HEK293 (cell line): Measurements from ENCODE around the gene BTBD6.

Experiments
- CTCF ChIP-seq: fragments of 450-650 bp; formaldehyde crosslinking; IDR thresholded peaks from 2 replicates; pipeline ENCODE4 v1.5.1; 2016; ENCODE audit warnings: missing biosample characterization, missing genetic modification characterization
- KLF1 ChIP-seq: fragments of 450-650 bp; formaldehyde crosslinking; IDR thresholded peaks from 2 replicates; pipeline ENCODE4 v1.5.1; 2016; ENCODE audit warnings: missing biosample characterization, missing genetic modification characterization
- PBX3 ChIP-seq: sonication (generic); formaldehyde crosslinking; IDR thresholded peaks from 2 replicates; pipeline ENCODE4 v1.8.1; 2022; ENCODE audit warnings: mild to moderate bottlenecking, moderate library complexity, missing genetic modification reagents
- ZBTB7A ChIP-seq: fragments of 450-650 bp; formaldehyde crosslinking; IDR thresholded peaks from 2 replicates; pipeline ENCODE4 v1.5.1; 2016; ENCODE audit warnings: low read depth, missing biosample characterization, missing genetic modification characterization
- ZNF146 ChIP-seq: fragments of 450-650 bp; formaldehyde crosslinking; IDR thresholded peaks from 2 replicates; pipeline ENCODE4 v1.5.1; 2016; ENCODE audit warnings: missing biosample characterization, missing genetic modification characterization
- ZNF280C ChIP-seq: fragments of 450-650 bp; formaldehyde crosslinking; IDR thresholded peaks from 2 replicates; pipeline ENCODE4 v1.5.1; 2016; ENCODE audit warnings: missing biosample characterization, missing genetic modification characterization
- ZNF548 ChIP-seq: fragments of 450-650 bp; formaldehyde crosslinking; IDR thresholded peaks from 2 replicates; pipeline ENCODE4 v1.5.1; 2016; ENCODE audit warnings: missing biosample characterization, missing genetic modification characterization
- ZNF670 ChIP-seq: fragments of 450-650 bp; formaldehyde crosslinking; IDR thresholded peaks from 2 replicates; pipeline ENCODE4 v1.5.1; 2016; ENCODE audit warnings: missing biosample characterization, missing genetic modification characterization, low read depth
- TF ChIP-seq, protein P1 (sequence below): fragments of 450-650 bp; formaldehyde crosslinking; IDR thresholded peaks from 2 replicates; pipeline ENCODE4 v1.5.1; 2016; ENCODE audit warnings: missing biosample characterization, missing genetic modification characterization
- TF ChIP-seq, protein P2 (sequence below): fragments of 450-650 bp; formaldehyde crosslinking; conservative IDR thresholded peaks from 2 replicates; pipeline ENCODE4 v1.5.1; 2016; ENCODE audit warnings: low read depth, missing biosample characterization, missing genetic modification characterization

DNA sequence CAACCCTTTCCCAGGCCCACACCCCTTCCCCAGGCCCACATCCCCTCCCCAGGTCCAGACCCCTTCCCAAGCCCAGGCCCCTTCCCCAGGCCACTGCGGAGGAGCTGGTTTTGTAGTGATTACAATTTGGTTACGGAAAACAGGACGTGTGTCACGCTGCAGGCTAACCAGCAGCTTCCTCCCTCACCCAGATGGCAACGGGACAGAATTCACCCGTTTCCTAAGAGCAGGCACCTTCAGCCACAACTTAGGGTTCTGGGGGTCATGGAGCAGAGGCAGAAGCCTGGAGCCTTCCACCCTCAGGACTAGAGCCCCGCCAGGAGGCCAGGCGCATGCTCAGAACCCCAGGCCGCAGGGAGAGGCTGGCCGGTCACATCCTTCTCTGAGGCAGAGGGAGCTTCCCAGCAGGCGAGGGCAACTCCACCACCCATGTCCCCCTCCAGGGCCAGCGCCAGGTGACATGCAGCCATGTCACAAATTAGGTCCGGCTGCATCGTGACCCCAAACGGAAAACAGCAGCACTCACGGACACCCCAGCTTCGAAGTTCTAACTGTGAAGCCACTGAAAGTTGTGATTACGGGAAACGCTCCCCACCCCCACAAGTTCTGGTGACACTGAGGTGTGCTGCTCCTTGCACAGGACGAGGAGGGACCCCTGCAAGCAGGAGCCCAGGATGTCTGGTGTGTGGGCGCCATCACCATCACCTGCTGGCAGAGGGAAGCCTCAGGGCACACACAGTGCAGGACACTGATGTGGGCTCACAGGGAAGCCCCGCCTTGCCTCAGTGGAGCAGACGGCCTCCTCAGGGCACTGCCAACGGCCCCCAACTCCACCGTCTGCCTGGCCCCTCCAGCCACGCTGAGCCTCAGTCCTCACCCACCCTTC lies 44.7 kb downstream of the BTBD6 start:
- TF ChIP-seq CTCF (tag by site-specific recombination) (no peak), ZNF548 (tag by site-specific recombination) (no peak), ZNF670 (no peak), PBX3 (CRISPR knock-in tag) (no peak), KLF1 (tag by site-specific recombination) (no peak), ZBTB7A (tag by site-specific recombination) (no peak), ZNF280C (tag by site-specific recombination) (no peak), ZNF146 (no peak)
- TF ChIP-seq, protein P1, sequence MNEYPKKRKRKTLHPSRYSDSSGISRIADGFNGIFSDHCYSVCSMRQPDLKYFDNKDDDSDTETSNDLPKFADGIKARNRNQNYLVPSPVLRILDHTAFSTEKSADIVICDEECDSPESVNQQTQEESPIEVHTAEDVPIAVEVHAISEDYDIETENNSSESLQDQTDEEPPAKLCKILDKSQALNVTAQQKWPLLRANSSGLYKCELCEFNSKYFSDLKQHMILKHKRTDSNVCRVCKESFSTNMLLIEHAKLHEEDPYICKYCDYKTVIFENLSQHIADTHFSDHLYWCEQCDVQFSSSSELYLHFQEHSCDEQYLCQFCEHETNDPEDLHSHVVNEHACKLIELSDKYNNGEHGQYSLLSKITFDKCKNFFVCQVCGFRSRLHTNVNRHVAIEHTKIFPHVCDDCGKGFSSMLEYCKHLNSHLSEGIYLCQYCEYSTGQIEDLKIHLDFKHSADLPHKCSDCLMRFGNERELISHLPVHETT (tag by site-specific recombination) = no peak
- TF ChIP-seq, protein P2, sequence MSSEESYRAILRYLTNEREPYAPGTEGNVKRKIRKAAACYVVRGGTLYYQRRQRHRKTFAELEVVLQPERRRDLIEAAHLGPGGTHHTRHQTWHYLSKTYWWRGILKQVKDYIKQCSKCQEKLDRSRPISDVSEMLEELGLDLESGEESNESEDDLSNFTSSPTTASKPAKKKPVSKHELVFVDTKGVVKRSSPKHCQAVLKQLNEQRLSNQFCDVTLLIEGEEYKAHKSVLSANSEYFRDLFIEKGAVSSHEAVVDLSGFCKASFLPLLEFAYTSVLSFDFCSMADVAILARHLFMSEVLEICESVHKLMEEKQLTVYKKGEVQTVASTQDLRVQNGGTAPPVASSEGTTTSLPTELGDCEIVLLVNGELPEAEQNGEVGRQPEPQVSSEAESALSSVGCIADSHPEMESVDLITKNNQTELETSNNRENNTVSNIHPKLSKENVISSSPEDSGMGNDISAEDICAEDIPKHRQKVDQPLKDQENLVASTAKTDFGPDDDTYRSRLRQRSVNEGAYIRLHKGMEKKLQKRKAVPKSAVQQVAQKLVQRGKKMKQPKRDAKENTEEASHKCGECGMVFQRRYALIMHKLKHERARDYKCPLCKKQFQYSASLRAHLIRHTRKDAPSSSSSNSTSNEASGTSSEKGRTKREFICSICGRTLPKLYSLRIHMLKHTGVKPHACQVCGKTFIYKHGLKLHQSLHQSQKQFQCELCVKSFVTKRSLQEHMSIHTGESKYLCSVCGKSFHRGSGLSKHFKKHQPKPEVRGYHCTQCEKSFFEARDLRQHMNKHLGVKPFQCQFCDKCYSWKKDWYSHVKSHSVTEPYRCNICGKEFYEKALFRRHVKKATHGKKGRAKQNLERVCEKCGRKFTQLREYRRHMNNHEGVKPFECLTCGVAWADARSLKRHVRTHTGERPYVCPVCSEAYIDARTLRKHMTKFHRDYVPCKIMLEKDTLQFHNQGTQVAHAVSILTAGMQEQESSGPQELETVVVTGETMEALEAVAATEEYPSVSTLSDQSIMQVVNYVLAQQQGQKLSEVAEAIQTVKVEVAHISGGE (tag by site-specific recombination) = no peak
